K562 (cell line): ENCODE results near the gene ZFAND3. TPM values are rescaled to one million over a fixed set of nuclear protein-coding genes. Genes with fewer than 3 reads are reported as not detected.

ENCODE experiments used
- ATAC-seq: fragments of 200-7000 bp; cut with Tn5 transposase; 3 replicates; pipeline ENCODE4 v1.9.1; 2020; ENCODE audit warnings: moderate library complexity
- BruUV-seq: library from RNA; stranded (reverse); fragments of 400-500 nt; replicated peaks from 2 replicates; lab custom pipeline; 2021; lab: Mats Ljungman, UMichigan
- CTCF ChIA-PET: fragments of 300-600 bp; formaldehyde crosslinking; extraction: SDS; loops from one replicate; lab custom pipeline; 2021; ENCODE audit warnings: low intra/inter-chr PET ratio; lab: Yijun Ruan, JAX
- POLR2A ChIA-PET: fragments of 300-600, 350-650 bp; sonication (Branson Sonifier 250); formaldehyde crosslinking; extraction: SDS; loops from one replicate; lab custom pipeline; 2021; ENCODE audit warnings: antibody characterized with exemption, inconsistent platforms; lab: Yijun Ruan, JAX
- DNase-seq, 4 experiments: peaks; one replicate each; pipeline versions ENCODE4 v3.0.0 to v3.0.0-alpha.2; 2011 to 2018; ENCODE audit warnings: low spot score in 3 of 4, mixed read lengths in 3 of 4; ENCODE audit errors: extremely low read depth in 1 of 4
- FAIRE-seq: peaks from 2 replicates; lab custom pipeline; 2011; peaks lifted over from hg19 to GRCh38; lab: Jason Lieb, UNC
- H2AFZ ChIP-seq: 2 replicates; pipeline ENCODE4 v1.6.0; 2011; ENCODE audit warnings: low read depth, low read length, control low read depth, inconsistent platforms
- H3K27ac ChIP-seq: fragments of 200-600 bp; 3 replicates; pipeline ENCODE4 v1.8.0; 2011; ENCODE audit warnings: low read depth, mild to moderate bottlenecking, control low read depth, inconsistent platforms, low read length, moderate library complexity, mixed read lengths; ENCODE audit errors: extremely low read depth
- H3K27me3 ChIP-seq, 2 experiments: fragments of 300-600 bp in 1 of 2; 2 replicates in 1 of 2; 3 replicates in 1 of 2; pipeline versions ENCODE4 v1.6.0 to v1.8.0; 2011; ENCODE audit warnings: inconsistent platforms in 2 of 2, low read length in 2 of 2, mild to moderate bottlenecking in 1 of 2, mixed read lengths in 1 of 2, moderate library complexity in 1 of 2; ENCODE audit not compliant: control insufficient read depth in 2 of 2, insufficient read depth in 2 of 2
- H3K36me3 ChIP-seq: fragments of 300-600 bp; 3 replicates; pipeline ENCODE4 v1.8.0; 2011; ENCODE audit warnings: mild to moderate bottlenecking, low read length, inconsistent platforms; ENCODE audit not compliant: control insufficient read depth, insufficient read depth
- H3K4me1 ChIP-seq, 2 experiments: fragments of 200-600 bp in 1 of 2; replicated peaks in 1 of 2; 2 replicates in 1 of 2; 3 replicates in 1 of 2; pipeline versions ENCODE4 v1.5.1 to v1.8.0; 2011; ENCODE audit warnings: inconsistent platforms in 2 of 2, low read length in 2 of 2, mild to moderate bottlenecking in 1 of 2, mixed read lengths in 1 of 2, moderate library complexity in 1 of 2; ENCODE audit not compliant: control insufficient read depth in 2 of 2, insufficient read depth in 2 of 2
- H3K4me2 ChIP-seq: 2 replicates; pipeline ENCODE4 v1.6.1; 2011; ENCODE audit warnings: low read length, control low read depth, inconsistent platforms, mixed read lengths; ENCODE audit not compliant: insufficient read depth
- H3K4me3 ChIP-seq: fragments of 200-600 bp; sonication (generic), shearing (Covaris generic); 2 replicates; pipeline ENCODE4 v1.5.1; 2016; ENCODE audit warnings: control low read depth, inconsistent platforms
- H3K79me2 ChIP-seq: fragments of 200-600 bp; 3 replicates; pipeline ENCODE4 v1.8.0; 2011; ENCODE audit warnings: low read length, inconsistent platforms; ENCODE audit not compliant: control insufficient read depth, insufficient read depth
- H3K9ac ChIP-seq, 2 experiments: 2 replicates each; pipeline versions ENCODE4 v1.6.0 to v1.6.1; 2011; ENCODE audit warnings: low read depth in 2 of 2, low read length in 2 of 2, control low read depth in 1 of 2, inconsistent platforms in 1 of 2, mild to moderate bottlenecking in 1 of 2, mixed read lengths in 1 of 2; ENCODE audit not compliant: insufficient read depth in 1 of 2
- H3K9me1 ChIP-seq: one replicate; pipeline ENCODE4 v1.6.0; 2011; ENCODE audit warnings: inconsistent platforms, mild to moderate bottlenecking, low read length, moderate library complexity; ENCODE audit not compliant: control insufficient read depth, insufficient read depth
- H3K9me3 ChIP-seq: replicated peaks from 2 replicates; pipeline ENCODE4 v1.5.1; 2011; ENCODE audit warnings: low read depth, low read length, inconsistent platforms; ENCODE audit not compliant: control insufficient read depth, insufficient read depth
- H4K20me1 ChIP-seq: replicated peaks from 2 replicates; pipeline ENCODE4 v1.6.1; 2011; ENCODE audit warnings: low read length, inconsistent platforms, mixed read lengths; ENCODE audit not compliant: control insufficient read depth, insufficient read depth
- CBFA2T2 ChIP-seq: fragments of 450-650 bp; conservative IDR thresholded peaks from 2 replicates; pipeline ENCODE4 v1.6.1; 2017; ENCODE audit warnings: mild to moderate bottlenecking
- ETV6 ChIP-seq, 3 experiments: fragments of 150-350 bp in 1 of 3; sonication (generic) in 1 of 3; formaldehyde crosslinking in 1 of 3; IDR thresholded peaks; 2 replicates each; pipeline versions ENCODE4 v1.6.1 to v1.8.0; 2014 to 2022; ENCODE audit warnings: borderline replicate concordance in 2 of 3, low read depth in 2 of 3, antibody characterized with exemption in 1 of 3, low read length in 1 of 3, mild to moderate bottlenecking in 1 of 3, missing genetic modification reagents in 1 of 3
- HEY1 ChIP-seq: fragments of 250-450 bp; sonication (Bioruptor Pico); IDR thresholded peaks from 2 replicates; pipeline ENCODE4 v1.5.0; 2020; ENCODE audit warnings: mild to moderate bottlenecking, moderate library complexity, borderline replicate concordance
- HLTF ChIP-seq: fragments of 450-650 bp; IDR thresholded peaks from 2 replicates; pipeline ENCODE4 v1.6.1; 2016
- MED1 ChIP-seq: sonication (generic); formaldehyde crosslinking; IDR thresholded peaks from 2 replicates; pipeline ENCODE4 v1.8.1; 2023; ENCODE audit warnings: missing genetic modification reagents, borderline replicate concordance
- MEF2D ChIP-seq: conservative IDR thresholded peaks from 2 replicates; pipeline ENCODE4 v1.6.1; 2016; ENCODE audit warnings: low read depth, missing genetic modification characterization, missing compliant biosample characterization
- MTA1 ChIP-seq: fragments of 450-650 bp; IDR thresholded peaks from 2 replicates; pipeline ENCODE4 v1.6.1; 2017; ENCODE audit warnings: borderline replicate concordance
- NELFE ChIP-seq: IDR thresholded peaks from 2 replicates; pipeline ENCODE4 v1.6.1; 2011; ENCODE audit warnings: mild to moderate bottlenecking; ENCODE audit not compliant: insufficient read depth, insufficient read length
- PBX2 ChIP-seq, 2 experiments: IDR thresholded peaks in 1 of 2; conservative IDR thresholded peaks in 1 of 2; 2 replicates each; pipeline ENCODE4 v1.6.1; 2016; ENCODE audit warnings: low read depth in 2 of 2, mild to moderate bottlenecking in 1 of 2, missing compliant biosample characterization in 1 of 2, missing genetic modification characterization in 1 of 2, moderate library complexity in 1 of 2
- PKNOX1 ChIP-seq: fragments of 450-650 bp; IDR thresholded peaks from 2 replicates; pipeline ENCODE4 v1.6.1; 2016
- PURB ChIP-seq: sonication (generic); formaldehyde crosslinking; IDR thresholded peaks from 2 replicates; pipeline ENCODE4 v1.9.0; 2021; ENCODE audit warnings: low read depth, mild to moderate bottlenecking, missing genetic modification reagents
- RNF219 ChIP-seq: fragments of 250-450 bp; sonication (Bioruptor Pico); IDR thresholded peaks from 2 replicates; pipeline ENCODE4 v1.5.0; 2022; ENCODE audit warnings: mild to moderate bottlenecking
- USF1 ChIP-seq: sonication (generic); formaldehyde crosslinking; IDR thresholded peaks from 2 replicates; pipeline ENCODE4 v1.9.0; 2022; ENCODE audit warnings: mild to moderate bottlenecking, missing genetic modification reagents
- ZNF77 ChIP-seq: fragments of 250-450 bp; sonication (Bioruptor Pico); IDR thresholded peaks from 2 replicates; pipeline ENCODE4 v1.5.0; 2020
- WGBS: fragments of 100-300 bp; shearing (Covaris generic); methylation state at CpG from one replicate; pipeline ENCODE4 v1.1.6; 2016; ENCODE audit warnings: low coverage, mixed read lengths; ENCODE audit not compliant: insufficient coverage; ENCODE audit errors: missing lambda C conversion rate; 5-methylcytosine and 5-hydroxymethylcytosine counted together
- in situ Hi-C: fragments of 300-500 bp; cut with MboI; formaldehyde crosslinking; loops from 4 replicates; pipeline ENCODE4 v1.15.0; 2018; ENCODE audit warnings: inconsistent platforms, mixed read lengths
- intact Hi-C: fragments of 100-400 bp; cut with micrococcal nuclease; formaldehyde crosslinking; loops from 2 replicates; pipeline ENCODE4 v1.14.2; 2022
- polyA plus RNA-seq, 8 experiments: library from polyadenylated mRNA; depleted of rRNA in 4 of 8; stranded (reverse) in 5 of 8; unstranded in 3 of 8; fragments of >200 nt; fragmentation: Nextera tagmentation in 2 of 8; fragmentation: Illumina TruSeq in 1 of 8; extraction: Ambion mirVana in 2 of 8; extraction: Trizol in 1 of 8; gene quantifications; 2 replicates each; pipeline versions ENCODE4 v1.2.1 to v1.2.3, GENCODE V29; 2011 to 2014; ENCODE audit warnings: inconsistent platforms in 1 of 8, missing spikeins in 1 of 8
- total RNA-seq, 7 experiments: library from RNA; depleted of rRNA in 6 of 7; stranded (reverse); fragments of >200 nt in 6 of 7; fragmentation: Illumina TruSeq in 2 of 7; extraction: Trizol in 2 of 7; gene quantifications; 2 replicates each; pipeline versions ENCODE4 v1.2.1 to v1.2.3, GENCODE V29; 2011 to 2021; ENCODE audit warnings: low replicate concordance in 1 of 7

Gene ZFAND3
- total and polyA plus RNA-seq, 9 of the 15 experiments (the other 6 are each of a cell fraction or from before 2014, with no cell fraction given), result 0.81 to 26.6 (median 11.8) TPM

- CTCF ChIA-PET, result no interaction called here
- no peak for TF ChIP-seq HLTF
- TF ChIP-seq ETV6 (IDR thresholded peaks at IDR 0.05; ENCODE audit: borderline replicate concordance in 1 of 2, low read depth in 2 of 2, low read length in 1 of 2), result no peak
- TF ChIP-seq ETV6 (CRISPR knock-in tag; IDR thresholded peaks at IDR 0.05; ENCODE audit: borderline replicate concordance), result no peak
- no peak for TF ChIP-seq MED1
- TF ChIP-seq RNF219 (CRISPR knock-in tag), result no peak
- no peak for TF ChIP-seq MEF2D (tag)
- no peak for TF ChIP-seq MTA1
- TF ChIP-seq PBX2 (CRISPR knock-in tag; IDR thresholded peaks at IDR 0.05; ENCODE audit: low read depth), result no peak
- no peak for TF ChIP-seq PBX2 (tag; conservative IDR thresholded peaks at IDR 0.05; ENCODE audit: low read depth)
- no peak for TF ChIP-seq PURB (CRISPR knock-in tag)
- no peak for TF ChIP-seq HEY1 (CRISPR knock-in tag)
- TF ChIP-seq PKNOX1, result no peak
- no peak for TF ChIP-seq USF1 (CRISPR knock-in tag)
- TF ChIP-seq ZNF77, result no peak
- no peak for TF ChIP-seq NELFE
- TF ChIP-seq CBFA2T2, result no peak
- peaks cover 18% of the 10 kb centered on the region; the same call in 1 of the 3 replicates for H3K79me2 ChIP-seq
- POLR2A ChIA-PET, result interaction anchor here (1.5 kb wide), 1 partner anchor 12 kb away, joined by 3 read pairs; no protein-coding TSS in a partner anchor
- no TSS peak for BruUV-seq
- FAIRE-seq, result no peak
- ATAC-seq, result no peak
- peaks cover 6% of the 10 kb centered on the region; the same call in 1 of the 2 replicates for H4K20me1 ChIP-seq
- no peak overlapping the region for H3K27ac ChIP-seq
- peaks cover 3% of the 10 kb centered on the region for H3K9me1 ChIP-seq
- H3K36me3 ChIP-seq, result no peaks in the 10 kb centered on the region; the same call in 2 of the 3 replicates
- no peak overlapping the region for H3K4me3 ChIP-seq
- no peaks in the 10 kb centered on the region for H3K9me3 ChIP-seq
- in situ Hi-C loops (no loop called here), intact Hi-C loops (no loop called here)
- H3K27me3 ChIP-seq, result no peaks in the 10 kb centered on the region
- no peak overlapping the region for H3K4me2 ChIP-seq
- no peak for DNase-seq
- 79% methylated on average over 3 of the region's 3 CpGs for WGBS
- H2AFZ ChIP-seq, result no peak overlapping the region
- no peak overlapping the region for H3K9ac ChIP-seq
- no peaks in the 10 kb centered on the region for H3K4me1 ChIP-seq
Measured at GRCh38 chr6:37915463-37915862, 95.9 kb downstream of the ZFAND3 start.
